Measurements from ENCODE around the gene MRPL40.
"Not testable (repeated sequence)": the region's sequence is repeated elsewhere in the genome, so short reads cannot be mapped to it uniquely, and the experiment has no call there.

MRPL40 gene

DNA sequence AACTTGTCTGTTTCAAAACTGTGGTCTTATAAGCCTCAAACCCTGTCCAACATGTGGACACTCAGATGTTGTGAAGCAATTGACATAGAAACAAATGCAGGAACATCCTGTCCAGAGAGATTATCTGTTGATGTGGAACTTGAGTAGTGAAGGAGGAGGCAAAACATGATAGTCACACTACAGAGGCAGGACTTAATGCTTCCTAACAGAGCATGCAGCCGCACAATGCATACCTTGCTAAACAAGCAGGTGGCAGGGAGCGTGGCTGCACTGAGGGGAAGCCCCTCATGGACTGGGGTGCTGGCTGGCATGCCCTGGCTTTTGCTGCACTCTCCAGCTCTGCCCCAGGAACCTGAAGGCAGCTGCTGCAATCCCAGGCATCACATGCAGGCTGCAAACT is 9.8 kb downstream of the MRPL40 start:
- DNase-seq: no peak

DNA sequence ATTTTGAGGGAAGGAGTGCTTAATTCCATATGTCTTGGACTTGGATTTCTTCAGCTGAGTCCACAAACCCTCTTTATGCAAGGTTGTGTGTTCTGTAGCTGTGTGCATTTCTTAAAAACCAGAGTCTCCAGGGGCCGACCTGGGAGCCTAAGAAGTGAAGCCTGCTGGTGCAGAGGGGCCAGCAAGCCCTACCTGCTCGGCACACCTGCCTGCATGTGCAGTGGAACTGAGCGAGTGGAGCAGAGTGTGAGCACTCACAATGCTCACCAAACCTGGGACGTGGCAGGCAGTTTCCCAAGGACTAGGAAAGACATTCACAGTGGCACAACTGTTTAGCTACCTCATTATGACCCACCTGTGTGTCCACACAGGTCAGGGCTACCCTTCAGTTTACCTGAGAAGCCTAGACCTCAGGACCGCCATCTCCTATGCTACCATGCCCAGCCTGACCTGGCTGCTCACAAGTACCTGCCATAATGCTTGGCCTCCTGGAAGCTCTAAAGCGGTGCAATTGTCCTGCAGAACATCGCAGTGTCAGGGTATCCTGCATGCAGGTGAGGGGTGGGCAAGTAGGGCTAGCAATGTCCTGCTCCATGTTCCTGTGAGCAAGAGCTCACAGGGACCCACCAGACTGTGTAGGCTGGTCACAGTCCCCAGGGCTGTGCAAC is 11.3 kb downstream of the MRPL40 start:
- no peak for DNase-seq

DNA sequence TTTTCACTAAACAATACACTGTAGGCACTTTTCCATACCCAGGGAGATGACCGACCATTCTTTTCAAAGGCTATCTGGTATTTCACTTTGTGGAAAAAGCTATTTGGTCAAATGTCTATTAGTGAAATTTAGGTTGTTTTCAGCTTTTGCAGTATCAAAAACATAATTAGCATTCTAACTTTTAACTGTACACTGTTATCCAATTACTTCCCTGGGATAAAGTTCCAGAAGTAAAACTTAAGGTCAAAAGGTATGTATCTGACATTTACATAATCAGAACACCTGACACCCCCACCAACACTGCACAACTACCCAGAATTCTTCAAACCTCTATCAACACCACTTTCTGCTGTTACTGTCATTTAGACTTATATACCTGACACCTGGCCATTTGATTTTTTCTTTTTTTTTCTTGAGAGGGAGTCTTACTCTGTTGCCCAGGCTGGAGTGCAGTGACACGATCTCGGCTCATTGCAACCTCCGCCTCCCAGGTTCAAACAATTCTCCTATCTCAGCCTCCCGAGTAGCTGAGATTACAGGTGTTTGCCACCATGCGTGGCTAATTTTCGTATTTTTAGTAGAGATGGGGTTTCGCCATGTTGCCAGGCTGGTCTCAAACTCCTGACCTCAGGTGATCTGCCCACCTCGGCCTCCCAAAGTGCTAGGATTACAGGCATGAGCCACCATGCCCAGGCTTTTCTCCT is 13.1 kb downstream of the MRPL40 start:
- not testable (repeated sequence) for DNase-seq

DNA sequence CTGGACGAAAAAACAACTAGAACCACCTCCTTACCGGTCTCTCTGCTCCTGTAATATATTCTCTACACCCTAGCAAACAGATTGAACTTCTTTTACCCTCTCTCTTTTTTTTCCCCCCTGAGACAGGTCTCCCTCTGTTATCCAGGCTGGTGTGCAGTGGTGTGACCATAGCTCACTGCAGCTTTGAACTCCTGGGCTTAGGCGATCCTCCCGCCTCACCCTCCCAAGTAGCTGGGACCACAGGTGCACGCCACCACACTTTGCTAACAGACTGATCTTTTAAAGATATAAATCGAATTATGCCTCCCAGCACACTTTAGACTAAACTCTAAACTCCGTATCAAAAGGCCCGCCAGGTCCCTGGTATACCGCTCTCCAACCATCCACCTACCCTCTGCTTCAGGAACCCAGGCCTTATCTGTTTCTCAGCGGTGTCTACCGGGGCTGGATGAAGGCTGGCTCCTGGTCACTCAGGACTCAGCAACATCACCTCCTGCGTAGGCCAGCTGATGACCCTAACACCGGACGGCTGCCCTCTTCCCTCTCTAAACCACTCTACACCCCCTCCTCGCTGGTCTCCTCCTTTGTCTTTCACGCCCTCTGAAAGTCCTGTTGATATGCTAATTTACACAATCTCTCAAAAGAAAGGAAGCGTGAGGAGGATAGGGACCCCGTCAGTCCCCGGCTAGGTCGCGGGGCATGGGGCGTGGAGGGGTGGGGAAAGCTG is 14.4 kb downstream of the MRPL40 start:
- DNase-seq: no peak

DNA sequence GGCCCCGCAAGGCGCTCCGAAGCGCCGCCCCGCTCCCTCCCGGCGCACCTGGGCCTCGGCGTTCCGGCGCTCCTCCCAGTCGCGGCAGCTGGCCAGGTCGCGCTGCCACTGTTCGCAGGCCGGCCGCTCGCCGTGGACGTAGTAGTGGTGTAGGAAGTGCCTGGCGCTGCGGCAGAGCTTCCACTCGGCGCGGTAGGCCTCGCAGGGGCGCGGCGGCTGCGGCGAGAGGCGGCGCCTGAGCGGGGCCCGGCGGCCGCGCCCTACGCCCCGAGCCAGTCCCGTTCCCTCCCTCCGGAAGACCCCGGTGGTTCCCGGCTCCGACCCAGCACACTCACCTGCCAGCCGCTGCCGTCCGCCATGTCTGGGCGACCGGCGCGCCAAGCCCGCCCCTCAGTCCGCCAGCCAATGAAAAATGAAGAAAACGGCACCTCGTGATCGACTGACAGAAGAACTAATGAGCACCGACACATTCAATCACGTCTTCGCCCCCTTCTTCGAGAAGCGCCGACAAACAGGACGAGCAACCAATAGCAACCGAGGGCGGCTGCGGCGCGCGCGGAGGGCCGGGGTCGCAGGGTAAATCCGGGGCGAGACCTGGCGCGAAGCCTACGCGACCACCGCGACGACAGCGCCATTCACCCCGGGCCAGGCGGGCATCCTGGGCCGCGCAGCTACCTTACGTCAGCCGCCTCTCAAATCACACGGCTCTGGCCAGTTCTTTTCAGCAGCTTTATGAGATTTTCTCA is 15.2 kb downstream of the MRPL40 start, which contains the start of gene C22orf39:
TSS of gene C22orf39 (minus strand) at position 382 of the 746 bp plus-strand sequence. CDS start at position 359, 23 bp downstream.
- DNase-seq: peak; percentile 73

DNA sequence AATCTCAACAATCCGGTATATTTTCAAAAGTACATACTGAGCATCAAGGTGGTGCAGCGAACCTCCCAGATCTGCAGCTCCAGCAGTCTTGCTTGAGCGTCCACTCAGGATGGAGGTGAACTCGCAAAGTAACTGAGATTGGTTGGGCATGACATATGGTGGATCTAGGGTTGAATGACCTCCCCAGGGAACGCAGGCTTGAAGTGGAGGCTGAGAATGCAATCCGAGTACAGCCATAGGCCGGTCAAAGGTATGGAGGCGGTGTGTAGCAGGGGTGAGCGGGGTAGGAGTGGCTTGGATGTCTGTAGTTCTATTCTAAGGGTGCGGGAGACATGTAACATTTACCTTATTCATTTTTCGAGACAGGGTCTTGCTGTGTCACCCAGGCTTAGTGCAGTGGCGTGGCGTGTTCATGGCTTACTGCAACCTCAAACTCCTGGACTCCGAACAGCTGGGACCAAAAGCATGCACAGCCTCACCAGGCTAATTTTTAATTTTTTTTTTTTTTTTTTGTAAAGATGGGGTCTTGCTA is 15.8 kb downstream of the MRPL40 start:
- DNase-seq: peak; percentile 65

DNA sequence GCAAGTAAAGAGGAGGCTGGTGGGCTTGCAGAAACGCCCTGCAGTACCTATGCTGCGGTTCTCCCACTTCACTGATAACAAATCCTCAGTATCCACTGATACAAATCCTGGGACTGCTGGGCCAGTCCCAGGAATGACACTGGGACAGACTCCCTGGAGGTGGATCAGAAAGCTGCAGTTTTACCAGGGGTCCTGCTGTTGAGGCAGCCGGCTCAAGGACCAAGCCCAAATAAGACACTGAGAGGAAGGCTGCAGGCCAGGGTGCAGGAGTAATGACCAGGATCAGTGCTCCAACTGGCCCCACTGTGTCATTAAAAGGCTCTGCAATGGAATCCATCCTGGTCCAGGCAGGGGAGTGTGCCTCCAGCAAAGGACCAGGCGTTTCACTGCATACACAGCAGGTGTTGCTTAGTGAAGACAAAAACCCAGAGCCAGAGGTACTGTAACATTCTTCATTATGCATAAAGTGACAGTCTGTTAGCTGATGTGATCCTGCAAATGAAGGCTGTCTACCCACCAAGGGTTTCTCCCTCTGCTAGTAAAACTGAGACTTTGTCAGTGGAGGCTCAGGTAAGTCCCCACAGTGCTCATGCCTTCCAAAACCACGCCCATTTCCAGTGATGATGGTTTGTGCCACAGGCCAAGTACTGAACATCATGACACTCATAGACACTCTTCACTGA is 16.5 kb downstream of the MRPL40 start:
- DNase-seq: no peak

DNA sequence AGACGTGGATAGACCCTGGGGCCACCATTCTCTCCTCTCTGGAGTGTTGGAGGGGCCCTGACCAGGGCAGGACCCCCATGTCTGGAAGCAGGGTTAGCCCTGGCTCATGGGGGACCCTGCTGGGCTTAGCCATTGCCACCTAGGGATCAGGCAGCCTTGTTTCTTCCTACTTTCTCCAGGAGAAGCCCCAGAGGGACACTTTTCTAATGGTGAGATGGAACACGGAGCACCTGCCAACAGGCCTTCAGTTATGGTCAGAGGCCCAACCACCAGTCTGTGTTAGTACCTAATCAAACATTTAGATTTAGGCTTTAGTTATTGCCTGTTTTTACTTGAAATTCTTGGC is 17.1 kb downstream of the MRPL40 start:
- DNase-seq: no peak

DNA sequence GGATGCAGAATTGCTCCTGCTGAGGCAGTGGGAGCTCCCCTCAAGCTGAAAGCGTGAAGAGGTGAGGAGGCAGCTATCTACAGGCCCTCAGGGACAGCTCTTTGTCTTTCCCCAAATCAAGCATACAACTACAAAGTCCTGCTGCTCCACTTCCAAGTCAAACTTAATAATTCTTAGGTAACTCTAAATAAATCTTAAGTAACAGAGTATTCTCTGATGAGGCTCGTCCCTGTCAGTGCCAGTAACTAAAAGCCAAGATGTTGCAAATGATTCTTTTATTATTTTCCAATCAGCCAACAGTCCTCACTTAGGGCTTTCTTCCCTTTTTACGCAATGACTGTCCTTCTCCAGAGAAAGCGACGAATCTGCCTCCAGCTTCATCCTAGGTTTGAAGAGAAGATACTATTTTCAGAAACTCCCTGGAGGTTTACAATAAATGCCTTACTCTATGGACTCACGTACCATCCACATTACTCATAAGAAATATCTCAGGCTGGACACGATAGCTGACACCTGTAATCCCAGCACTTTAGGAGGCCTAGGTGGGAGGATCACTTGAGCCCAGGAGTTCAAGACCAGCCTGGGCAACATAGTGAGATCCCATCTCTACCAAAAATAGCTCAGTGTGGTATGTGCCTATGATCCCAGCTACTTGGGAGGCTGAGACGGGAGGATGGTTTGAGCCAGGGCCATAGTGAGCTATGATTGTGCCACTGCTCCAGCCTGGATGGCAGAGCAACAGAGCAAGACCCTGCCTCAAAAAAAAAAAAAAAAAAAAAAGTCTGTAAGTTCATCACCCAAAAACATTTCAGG is 18.2 kb downstream of the MRPL40 start:
- no peak for DNase-seq

DNA sequence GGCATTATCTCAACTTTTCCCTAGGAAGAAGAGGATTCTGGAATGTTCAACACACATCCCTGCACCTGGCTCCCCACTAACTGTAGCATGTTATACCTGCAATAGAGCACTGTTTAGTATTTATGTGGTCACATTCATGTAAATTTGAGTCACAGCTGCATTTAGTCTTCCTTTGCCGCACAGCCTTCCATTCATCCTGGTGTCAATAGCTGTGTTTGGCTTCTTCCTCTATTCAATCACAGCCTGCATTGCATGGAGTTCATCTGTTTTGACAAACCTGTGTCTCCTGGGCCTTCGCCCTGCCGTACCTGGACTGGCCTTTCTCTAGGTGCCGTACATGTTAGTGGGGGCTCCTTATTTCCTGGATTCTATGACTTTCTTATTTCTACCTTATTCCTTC is 19.2 kb downstream of the MRPL40 start:
- no peak for DNase-seq

DNA sequence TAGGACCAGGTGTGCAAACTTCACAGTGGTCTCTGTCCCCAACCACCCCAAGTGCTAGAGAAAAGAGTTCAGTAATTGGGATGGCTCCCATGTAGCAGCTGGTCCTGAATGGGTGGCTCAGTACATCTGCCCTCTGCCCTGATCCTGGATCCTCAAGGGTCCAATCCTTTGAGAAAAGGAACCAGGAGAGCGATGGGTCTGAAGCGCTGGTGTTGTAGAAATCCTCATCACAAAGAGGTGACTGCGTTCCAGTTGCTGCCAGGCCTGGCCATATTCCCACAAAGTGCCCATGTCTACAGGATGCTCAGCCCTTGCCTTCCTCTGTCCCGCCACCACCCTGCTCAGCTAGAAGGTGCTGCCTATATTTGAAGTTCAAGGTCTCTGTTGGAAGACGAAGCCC is 21.4 kb downstream of the MRPL40 start:
- no peak for DNase-seq

DNA sequence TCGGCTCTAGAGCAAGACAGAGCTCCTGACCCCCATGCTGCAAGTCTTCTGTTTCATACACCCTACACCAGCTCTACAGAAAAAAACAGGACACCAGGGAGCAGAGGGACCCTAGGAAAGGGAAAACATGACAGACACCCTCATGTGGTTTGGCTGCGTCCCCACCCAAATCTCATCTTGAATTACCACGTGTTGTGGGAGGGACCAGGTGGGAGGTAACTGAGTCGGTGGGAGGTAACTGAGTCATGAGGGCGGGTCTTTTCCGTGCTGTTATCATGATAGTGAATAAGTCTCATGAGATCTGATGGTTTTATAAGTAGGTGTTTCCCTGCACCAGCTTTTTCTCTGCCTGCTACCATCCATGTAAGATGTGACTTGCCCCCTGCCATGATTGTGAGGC is 21.8 kb downstream of the MRPL40 start:
- no peak for DNase-seq

DNA sequence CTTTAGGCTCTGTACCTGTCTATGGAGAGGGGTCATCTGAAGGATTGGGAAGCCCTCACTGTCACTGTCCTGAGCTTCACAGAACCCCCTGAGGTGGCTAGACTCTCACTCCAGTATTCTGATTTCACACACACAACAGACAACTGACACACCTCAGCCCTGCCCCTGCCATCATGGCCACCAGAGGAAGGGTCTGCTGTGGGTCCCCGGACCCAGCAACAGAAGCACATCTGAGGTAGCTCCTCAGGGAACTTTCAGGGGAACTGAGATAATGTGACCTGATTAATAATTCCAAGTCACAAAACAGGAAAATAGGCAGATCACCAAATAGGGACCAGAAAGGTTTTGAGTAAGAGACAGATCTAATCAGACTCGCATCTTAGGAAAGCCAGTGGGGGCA is 22.7 kb downstream of the MRPL40 start:
- no peak for DNase-seq

DNA sequence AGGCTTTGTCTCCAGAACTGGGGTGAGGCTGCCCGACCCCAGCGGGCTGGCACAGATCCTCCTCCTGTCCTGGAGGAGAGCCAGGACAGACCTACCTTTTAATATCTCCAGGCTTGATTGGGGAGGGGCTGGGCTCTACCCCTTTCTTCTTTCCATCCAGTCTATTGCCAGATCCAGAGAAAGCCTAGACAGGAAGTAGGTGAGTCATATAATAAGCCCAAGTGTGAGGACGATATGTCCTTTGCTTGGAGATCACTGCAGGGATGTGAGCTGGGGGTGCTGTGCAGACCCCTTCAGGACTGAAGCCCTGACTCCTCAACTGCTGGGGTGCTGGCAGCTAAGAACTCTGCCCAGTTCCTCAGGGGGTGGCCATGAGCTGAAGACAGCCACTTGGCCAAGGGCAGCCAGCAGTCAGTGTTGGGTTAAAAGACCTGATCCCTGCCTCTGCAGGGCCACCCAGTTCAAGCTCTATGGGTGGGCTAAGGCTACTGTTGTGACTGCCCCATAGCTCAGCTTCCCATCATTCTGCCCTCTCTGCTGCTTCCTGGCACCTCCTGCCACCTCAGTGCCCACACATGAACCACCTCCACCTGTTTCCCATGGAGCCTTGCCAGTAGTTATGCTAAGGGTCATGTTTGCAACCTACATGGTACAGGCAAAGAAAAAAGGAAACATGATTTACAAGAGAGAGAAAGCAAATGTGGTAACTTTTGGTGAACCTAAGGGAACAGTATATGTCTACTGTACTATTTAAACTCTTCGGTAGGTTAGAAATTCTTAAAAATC is 23.4 kb downstream of the MRPL40 start:
- DNase-seq: no peak

DNA sequence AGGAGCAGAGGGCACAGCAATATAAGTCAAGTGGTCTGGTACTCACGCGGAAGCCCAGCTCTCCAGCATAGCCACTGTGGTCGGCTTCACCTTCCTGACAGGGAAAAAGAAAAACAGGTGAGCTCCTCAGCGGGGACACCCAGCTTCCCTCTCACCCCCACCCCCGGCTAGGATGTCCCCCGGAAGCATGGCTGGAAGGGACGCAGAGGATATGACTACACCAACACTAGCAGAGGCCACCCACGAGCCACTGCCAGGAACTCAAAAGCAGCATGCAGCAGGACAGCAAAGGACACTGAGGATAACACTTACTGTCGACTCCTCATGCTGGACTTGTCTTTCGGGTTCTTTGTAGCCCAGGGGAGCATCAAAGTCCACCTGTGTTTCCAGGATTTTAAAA is 24.2 kb downstream of the MRPL40 start:
- no peak for DNase-seq

DNA sequence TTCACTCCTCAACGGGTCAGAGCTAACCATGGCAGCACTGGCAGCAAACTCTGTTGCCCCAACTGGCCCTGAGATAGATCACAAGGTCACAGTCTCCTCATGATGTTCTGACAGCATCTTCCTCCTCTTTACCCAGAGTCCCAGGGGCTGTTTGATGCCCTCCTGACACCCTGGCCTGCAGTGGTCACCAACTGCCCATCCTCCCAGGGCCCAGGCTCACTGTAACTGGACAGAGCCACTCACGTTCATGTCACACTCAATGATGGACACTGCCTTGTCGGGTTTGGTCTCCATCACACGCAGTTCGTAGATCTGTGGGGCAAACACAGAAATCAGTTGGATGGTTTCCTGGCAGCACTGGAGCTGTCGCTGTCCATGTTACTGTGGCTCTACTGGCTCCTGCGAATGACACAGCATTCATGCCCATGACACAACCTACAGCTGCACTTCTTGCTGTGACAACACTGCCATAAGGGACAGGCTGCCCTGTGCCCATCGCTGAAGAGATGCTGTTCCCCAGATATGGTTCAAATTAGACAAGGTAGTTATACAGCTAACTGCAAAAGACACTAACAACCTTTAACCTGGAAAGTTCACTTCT is 25.6 kb downstream of the MRPL40 start:
- DNase-seq: no peak

DNA sequence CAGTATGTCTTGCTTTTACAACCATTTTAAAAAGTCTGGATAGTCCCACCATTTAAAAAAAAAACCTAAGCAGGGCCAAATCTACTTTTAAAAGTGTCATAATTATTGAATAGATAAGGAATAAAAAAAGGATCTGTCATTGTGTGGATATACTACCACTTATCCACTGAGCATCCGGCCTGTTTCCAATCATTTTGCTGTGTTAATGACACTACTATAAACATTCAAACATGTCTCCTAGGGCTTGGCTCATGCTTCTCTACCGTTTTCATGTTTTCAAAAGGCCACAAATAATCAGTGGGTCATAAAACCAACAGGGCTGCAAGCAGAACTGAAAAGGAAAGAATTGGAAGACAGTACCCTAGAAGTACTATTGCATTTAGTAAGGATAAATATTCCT is 27.7 kb downstream of the MRPL40 start:
- DNase-seq: no peak

DNA sequence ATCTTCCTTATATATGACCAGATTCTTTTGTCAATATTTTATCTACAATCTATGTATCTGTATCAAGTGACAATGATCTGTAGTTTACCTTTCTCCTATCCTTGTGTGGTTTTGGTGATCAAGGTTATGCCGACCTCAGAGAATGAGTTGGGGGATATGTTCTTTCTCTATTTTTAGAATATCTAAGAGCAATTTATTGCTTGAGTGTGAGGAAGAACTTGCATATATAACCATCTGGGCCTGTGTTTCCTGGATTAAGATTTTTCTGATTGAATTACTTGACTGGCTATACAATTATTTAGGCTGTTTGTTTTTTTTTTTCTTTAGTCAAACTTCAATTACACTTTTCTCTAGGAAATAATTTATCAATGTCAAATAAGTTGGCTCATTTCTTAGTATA is 29.2 kb downstream of the MRPL40 start:
- DNase-seq: no peak

DNA sequence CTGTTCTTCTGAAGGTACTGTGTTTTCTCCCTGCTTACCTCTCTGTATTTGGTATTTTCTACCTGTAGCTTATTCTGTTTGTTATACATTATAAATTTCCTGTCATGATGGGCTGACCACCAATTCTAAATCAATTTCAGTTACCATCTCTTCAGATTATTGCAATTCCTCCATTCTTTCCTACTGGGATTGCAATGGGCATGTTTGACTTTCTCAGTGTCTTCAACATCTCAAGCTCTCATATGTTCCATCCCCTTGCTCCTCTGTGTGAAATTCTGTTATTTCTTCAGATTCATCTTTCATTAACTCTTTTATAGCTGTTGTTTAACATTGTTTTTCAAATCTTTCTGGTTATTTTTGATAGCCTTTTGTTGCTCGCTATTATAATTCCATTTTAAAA is 30.7 kb downstream of the MRPL40 start:
- no peak for DNase-seq

Measured in NCI-H187 treated with DMSO at 0.1 percent for 48 hours (cell line).